H4 (cell line): ENCODE measurements around the gene CA7. TPM values are rescaled to one million over a fixed set of nuclear protein-coding genes. Genes with fewer than 3 reads are reported as not detected.
A peak's percentile ranks its signal among the peaks of the same experiment; 100 is the strongest.
"Not testable (repeated sequence)": the region's sequence is repeated elsewhere in the genome, so short reads cannot be mapped to it uniquely, and the experiment has no call there.

Source experiments
- DNase-seq: peaks from one replicate; pipeline ENCODE4 v3.0.0-alpha.2; 2015; ENCODE audit warnings: low spot score
- total RNA-seq: library from RNA; depleted of rRNA; stranded (reverse); fragments of >200 nt; shearing (Covaris generic); gene quantifications from 2 replicates; pipeline ENCODE4 v1.2.3, GENCODE V29; 2014; rRNA removed

CA7 gene
- total RNA-seq, 1 experiment from 2014 or later: not detected

- DNase-seq: not testable (repeated sequence)
These were observed 52.5 kb downstream of the CA7 start for GRCh38 chr16:66896682-66897081.

GRCh38 chr16:66898207-66898606 is 54.0 kb downstream of the CA7 start:
- DNase-seq: no peak

DNA sequence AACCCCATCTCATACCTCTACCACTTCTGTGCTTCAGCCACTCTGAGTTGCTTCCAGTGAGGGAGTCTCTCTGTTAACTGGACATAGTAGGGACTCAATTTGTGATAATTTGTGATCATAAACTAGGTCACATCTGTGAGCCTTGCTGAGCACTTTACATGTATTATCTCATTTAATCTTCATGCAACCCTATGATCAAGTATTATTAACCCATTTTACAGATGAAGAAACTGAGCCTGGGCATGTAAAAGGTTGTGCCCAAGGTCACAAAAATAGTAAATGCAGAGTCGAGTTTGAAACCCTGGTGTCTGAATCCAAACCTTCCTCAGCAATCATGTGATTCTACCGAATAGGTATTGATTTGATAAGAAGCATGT is 54.7 kb downstream of the CA7 start:
- DNase-seq: no peak

DNA sequence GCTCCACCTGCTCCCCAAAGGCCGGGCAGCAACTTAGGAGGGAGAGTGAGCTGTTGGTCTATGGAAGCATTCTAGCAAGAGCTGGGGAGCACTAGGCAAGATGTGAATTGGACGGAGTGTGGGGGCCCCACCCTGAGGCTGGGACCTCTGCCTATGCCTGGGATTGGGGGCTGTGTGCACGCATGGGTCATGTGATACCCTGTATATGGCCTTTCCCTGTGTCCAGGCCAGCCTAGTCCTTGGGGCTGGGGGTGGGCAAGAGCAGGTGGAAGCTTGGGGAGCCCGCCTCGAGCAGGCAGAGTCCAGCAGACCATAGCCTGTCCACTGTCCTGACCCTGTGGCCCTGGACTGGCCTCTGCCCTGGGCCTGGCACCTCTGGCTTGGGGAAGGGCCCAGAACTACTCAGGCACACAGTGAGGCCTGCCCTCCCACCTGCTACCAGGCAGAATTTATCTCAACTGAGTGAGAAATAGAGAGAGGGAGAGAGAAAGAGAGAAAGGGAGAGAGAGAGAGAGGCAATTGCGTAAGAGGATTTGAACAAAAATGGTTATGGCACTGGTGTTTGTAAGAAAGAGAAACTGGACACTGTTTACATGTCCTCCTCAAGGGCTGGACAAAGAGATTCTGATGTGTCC is 55.2 kb downstream of the CA7 start:
- DNase-seq: no peak

- DNase-seq: peak; percentile 66
These were observed 55.9 kb downstream of the CA7 start for GRCh38 chr16:66899945-66900710.

- no peak for DNase-seq
These were observed 56.7 kb downstream of the CA7 start for GRCh38 chr16:66900721-66901441.

GRCh38 chr16:66901626-66902025 is 57.4 kb downstream of the CA7 start:
- no peak for DNase-seq

DNA sequence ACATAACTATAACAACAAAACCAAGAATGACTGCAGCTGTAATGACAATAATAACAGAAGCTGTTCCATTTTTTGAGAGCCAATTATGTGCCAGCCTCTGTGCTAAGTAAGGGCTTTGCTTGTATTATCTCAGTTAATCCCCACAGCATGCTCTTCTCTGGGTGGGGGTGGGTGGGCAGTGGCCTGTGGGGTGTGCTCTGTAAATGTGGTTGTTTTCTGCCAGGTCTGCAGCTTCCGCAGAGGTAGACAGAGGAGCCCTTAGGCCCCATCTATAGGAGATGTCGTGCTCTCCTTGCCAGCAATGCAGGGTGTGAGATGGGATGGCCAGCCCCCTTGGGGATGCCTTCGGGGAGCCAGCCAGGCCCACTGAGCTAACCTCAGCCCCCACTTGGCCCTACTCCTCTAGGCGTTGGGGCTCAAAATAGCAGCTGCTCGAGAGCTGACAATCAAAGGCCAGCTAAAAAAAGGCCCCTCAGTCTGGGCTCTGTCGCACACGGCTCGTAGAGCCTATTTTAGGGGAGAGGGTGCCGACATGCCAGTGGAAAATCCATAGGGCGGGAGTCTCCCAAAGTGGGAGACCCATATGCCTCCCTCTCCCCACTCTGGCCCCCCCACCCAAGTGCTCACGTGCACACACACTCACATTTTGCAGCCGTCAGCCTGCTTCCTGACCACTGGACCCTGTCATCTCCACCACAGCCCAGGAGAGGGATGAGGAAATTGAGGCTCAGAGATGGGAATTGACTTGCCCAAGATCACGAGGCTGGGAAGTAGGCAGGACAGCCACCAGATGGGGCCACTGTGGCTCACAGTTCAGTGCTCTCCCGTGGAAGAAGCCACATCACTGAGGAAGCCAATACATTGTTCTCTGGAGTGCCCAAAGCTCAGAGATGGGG is 58.7 kb downstream of the CA7 start:
- no peak for DNase-seq

Other genes with a start within 250 kb of the CA7 start
- 20.0 and 29.8 TPM in 2 replicates for gene CMTM3, start 239.7 kb upstream of the CA7 start, total RNA-seq
- 22.7 and 23.4 TPM in 2 replicates for gene CMTM4, start 147.7 kb upstream of the CA7 start, total RNA-seq
- gene DYNC1LI2, start 92.8 kb upstream of the CA7 start, total RNA-seq: 47.7 and 52.8 TPM in 2 replicates
- gene TERB1, start 42.8 kb upstream of the CA7 start, total RNA-seq: 0.27 TPM in 1 of 2 replicates, not detected in the other
- 132 and 142 TPM in 2 replicates for gene NAE1, start 13.4 kb upstream of the CA7 start, total RNA-seq
- 9.8 and 20.3 TPM in 2 replicates for gene PDP2, start 36.1 kb downstream of the CA7 start, total RNA-seq
- not detected in 2 replicates for gene CDH16, start 74.5 kb downstream of the CA7 start, total RNA-seq
- 0.12 TPM in 1 of 2 replicates, not detected in the other for gene RRAD, start 81.1 kb downstream of the CA7 start, total RNA-seq
- gene CIAO2B, start 90.0 kb downstream of the CA7 start, total RNA-seq: 207 and 213 TPM in 2 replicates
- 13.8 and 15.6 TPM in 2 replicates for gene CES2, start 91.1 kb downstream of the CA7 start, total RNA-seq
- 0.68 and 1.2 TPM in 2 replicates for gene CES3, start 116.9 kb downstream of the CA7 start, total RNA-seq
- gene CES4A, start 144.2 kb downstream of the CA7 start, total RNA-seq: not detected in 2 replicates
- 68.0 and 81.0 TPM in 2 replicates for gene CBFB, start 184.7 kb downstream of the CA7 start, total RNA-seq